ENCODE results near the gene KIAA0753.

Gene KIAA0753

DNA sequence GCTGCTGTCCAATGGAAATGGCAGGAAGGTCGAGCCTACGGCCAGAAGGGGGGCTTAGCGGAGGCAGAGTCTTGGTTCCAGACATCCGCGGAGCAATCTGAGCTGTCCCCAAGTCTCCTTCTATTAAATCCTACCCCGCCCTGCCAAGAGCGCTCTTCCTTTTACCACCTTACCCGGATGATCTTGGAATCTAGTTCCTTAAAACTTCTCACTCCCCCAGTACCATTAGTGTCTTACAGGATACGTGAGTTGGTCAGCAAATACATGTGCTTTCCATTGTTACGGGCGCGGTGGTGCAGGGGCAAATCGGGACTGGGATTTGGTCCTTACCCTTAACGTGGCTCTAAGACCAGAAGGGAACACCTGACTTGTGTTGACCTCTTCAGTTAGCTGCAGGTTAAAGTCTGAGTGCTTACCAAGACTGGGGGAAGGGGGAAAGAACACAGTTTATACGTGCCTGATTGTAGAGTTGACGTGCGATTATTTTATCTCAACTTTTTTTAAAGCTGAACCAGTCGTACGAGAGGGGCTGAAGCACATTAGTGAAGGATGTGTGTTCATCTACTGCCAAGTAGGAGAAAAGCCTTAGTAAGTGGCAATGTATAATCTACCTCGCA is 844 bp upstream of the KIAA0753 start:
- peak; percentile 26 for DNase-seq (ENCODE audit: low spot score)
- POLR2A ChIA-PET (ENCODE audit: low non-redundant PET): no interaction called here
- CTCF ChIA-PET: no interaction called here
- TF ChIP-seq, protein P1, sequence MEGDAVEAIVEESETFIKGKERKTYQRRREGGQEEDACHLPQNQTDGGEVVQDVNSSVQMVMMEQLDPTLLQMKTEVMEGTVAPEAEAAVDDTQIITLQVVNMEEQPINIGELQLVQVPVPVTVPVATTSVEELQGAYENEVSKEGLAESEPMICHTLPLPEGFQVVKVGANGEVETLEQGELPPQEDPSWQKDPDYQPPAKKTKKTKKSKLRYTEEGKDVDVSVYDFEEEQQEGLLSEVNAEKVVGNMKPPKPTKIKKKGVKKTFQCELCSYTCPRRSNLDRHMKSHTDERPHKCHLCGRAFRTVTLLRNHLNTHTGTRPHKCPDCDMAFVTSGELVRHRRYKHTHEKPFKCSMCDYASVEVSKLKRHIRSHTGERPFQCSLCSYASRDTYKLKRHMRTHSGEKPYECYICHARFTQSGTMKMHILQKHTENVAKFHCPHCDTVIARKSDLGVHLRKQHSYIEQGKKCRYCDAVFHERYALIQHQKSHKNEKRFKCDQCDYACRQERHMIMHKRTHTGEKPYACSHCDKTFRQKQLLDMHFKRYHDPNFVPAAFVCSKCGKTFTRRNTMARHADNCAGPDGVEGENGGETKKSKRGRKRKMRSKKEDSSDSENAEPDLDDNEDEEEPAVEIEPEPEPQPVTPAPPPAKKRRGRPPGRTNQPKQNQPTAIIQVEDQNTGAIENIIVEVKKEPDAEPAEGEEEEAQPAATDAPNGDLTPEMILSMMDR (conservative IDR thresholded peaks at IDR 0.05; ENCODE audit: low read depth): no peak
- H3K27ac ChIP-seq: peak overlapping the region; percentile 96

DNA sequence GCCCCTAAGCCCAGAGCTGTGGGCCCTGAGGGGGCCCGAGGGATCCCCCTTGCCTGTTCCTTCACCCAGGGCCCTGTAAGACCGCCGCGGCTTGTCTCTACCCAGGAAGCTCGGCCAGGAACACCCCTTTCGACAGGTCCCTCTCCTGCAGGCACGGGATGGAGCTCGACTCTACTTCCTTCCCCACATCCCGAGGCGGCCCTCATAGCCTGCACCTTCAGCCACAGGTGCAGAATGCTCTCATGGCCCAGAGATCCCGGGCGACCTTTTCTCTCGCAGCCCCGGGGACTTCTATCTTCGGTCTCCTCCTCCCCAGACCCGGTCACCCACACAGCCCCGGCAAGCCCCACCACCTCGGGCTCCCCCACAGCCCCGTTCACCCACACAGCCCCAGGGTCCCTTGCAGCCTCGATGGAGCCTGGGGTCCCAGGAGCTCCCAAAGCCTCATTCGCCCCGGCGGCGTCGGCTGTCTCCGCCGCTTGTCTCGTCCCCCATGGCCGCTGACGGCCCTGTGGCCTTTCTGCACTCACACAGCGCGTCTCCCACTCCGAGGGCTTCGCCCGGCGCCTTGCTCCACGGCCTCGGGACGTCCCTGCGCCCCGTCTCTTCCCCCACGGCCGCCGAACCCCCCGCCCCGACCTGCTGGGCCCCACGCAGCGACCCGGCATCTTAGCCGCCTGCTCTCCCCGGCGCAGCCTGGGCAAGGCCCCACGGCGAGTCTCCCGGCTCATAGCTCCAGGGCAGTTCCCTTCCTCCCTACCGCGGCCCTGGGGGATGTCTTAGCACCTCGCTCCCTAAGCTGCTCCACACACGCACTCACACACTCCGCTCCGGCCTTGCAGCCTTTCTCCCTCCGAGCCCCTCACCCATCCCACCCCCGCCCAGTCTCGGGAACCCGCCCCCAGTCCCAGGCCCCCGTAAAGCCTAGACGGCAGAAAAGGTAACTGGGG is 650 bp downstream of the KIAA0753 start:
- CTCF ChIA-PET: interaction anchor here (0.5 kb wide), 1 partner anchor 141 kb away, joined by 4 read pairs; no protein-coding TSS in a partner anchor
- TF ChIP-seq, protein P1 (conservative IDR thresholded peaks at IDR 0.05; ENCODE audit: low read depth): no peak
- DNase-seq (ENCODE audit: low spot score): peak; percentile 25
- POLR2A ChIA-PET (ENCODE audit: low non-redundant PET): no interaction called here
- H3K27ac ChIP-seq: peak overlapping the region; percentile 96

DNA sequence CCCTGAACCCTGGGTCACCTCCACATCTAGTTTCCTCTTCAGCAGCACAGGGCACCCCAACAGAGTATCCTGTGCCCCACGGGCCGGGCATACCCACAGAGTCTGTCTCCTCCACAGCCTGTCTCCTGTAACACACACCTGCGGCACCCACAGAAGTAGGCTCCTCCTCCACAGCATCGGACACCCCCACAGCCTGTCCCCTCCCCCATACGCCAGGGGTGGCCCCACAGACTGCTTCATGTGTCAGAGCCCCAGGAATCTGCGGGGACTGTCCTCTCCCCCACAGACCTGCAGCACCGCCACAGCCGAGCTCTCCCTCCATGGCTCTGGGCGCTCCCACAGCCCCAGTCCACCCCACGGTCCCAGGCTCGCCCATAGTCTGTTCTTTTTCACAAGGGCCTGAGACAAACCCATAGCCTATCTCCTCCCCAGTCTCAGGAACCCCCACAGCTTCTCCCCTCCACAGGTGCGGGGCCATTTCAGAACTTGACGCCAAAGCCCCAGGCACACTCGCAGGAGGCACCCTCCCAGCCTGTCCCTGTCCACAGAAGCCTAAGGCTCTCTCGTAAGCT is 1.4 kb downstream of the KIAA0753 start:
- CTCF ChIA-PET: interaction anchor here (0.5 kb wide), 1 partner anchor 142 kb away, joined by 4 read pairs; no protein-coding TSS in a partner anchor
- TF ChIP-seq, protein P1 (conservative IDR thresholded peaks at IDR 0.05; ENCODE audit: low read depth): no peak
- POLR2A ChIA-PET (ENCODE audit: low non-redundant PET): no interaction called here
- no peak for DNase-seq (ENCODE audit: low spot score)
- peak overlapping the region; percentile 96 for H3K27ac ChIP-seq

DNA sequence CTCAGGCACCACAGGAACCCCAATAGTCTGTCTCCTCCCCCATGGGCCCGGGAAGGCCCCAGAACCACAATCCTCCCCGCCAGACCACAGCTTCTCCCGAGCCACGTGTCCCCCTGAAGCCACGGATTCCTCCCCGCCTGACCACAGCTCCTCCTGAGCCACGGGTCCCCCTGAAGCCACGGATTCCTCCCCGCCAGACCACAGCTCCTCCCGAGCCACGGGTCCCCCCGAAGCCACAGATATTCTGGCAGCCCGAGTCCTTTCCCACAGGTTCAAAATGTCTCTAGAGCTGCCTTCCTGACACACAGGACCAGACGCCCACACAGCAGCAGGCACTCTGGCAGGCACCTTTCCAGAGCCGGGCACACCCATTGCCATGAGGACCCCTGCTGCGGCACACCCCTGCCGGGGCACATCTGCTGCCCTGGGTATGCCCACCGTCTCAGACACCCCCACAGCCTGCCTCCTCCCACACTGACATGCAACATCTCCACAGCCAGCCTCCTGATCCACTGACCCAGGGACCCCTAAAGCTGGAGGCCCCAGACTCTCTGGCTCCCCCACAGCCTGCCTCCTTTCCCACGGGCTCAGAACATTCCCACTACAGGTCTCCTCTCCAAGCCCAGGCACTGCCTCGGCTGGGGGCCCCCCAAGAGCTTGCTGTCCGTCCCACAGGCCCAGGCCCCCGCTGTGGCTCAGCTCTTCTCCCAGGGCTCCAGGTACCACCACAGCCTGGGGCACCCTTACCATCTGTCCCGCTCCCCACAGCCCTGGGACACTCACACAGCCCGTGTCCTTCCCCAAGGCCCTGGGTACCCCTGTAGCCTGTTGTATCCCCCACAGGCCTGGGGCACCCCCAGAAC is 2.2 kb downstream of the KIAA0753 start:
- ChIA-PET POLR2A (ENCODE audit: low non-redundant PET) (interaction anchor here (0.8 kb wide), 1 partner anchor 83 kb away, joined by 3 read pairs; no protein-coding TSS in a partner anchor), CTCF (interaction anchor here (0.7 kb wide), 1 partner anchor 10 kb away, joined by 3 read pairs; no protein-coding TSS in a partner anchor)
- H3K27ac ChIP-seq: peak overlapping the region; percentile 96
- DNase-seq (ENCODE audit: low spot score): no peak
- TF ChIP-seq, protein P1 (conservative IDR thresholded peaks at IDR 0.05; ENCODE audit: low read depth): no peak

DNA sequence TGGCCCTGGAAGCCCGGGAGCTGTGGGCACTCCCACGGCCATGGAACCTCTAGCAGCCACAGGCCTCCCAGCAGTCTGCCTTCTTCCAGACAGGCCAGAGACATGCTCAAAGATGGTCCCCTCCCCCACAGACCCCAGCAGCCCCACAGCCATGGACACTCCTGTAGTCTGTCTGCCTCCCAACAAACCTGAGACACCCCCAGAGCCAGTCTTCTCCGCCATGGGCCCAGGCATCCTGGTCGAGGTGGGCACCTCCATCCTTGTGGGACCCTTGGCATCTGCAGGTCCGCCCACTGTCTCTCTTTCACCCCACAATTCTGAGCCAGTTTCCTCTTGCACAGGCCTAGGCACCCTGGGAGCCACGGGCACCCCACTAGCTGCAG is 3.1 kb downstream of the KIAA0753 start:
- no peak for DNase-seq (ENCODE audit: low spot score)
- peak overlapping the region; percentile 96 for H3K27ac ChIP-seq
- TF ChIP-seq, protein P1 (conservative IDR thresholded peaks at IDR 0.05; ENCODE audit: low read depth): no peak
- ChIA-PET CTCF (interaction anchor here (0.7 kb wide), 2 partner anchors 11 to 365 kb away, joined by 3 read pairs; no protein-coding TSS in a partner anchor), POLR2A (ENCODE audit: low non-redundant PET) (no interaction called here)
